Endodermal cell (in vitro differentiated cells): ENCODE measurements around the gene TPTE2. TPM values are rescaled to one million over a fixed set of nuclear protein-coding genes. Genes with fewer than 3 reads are reported as not detected.

Experiments used
- DNase-seq: peaks from one replicate; pipeline ENCODE4 v3.0.0-alpha.2; 2017
- H3K27ac ChIP-seq: 2 replicates; pipeline ENCODE4 v1.5.1; 2013; ENCODE audit warnings: mild to moderate bottlenecking, low read depth, low read length, moderate library complexity
- H3K27me3 ChIP-seq: 2 replicates; pipeline ENCODE4 v1.6.1; 2013; ENCODE audit warnings: mild to moderate bottlenecking, low read length, moderate library complexity; ENCODE audit not compliant: insufficient read depth, control insufficient read depth, poor library complexity, severe bottlenecking
- H3K36me3 ChIP-seq: 2 replicates; pipeline ENCODE4 v1.7.0; 2013; ENCODE audit warnings: mild to moderate bottlenecking, low read length, moderate library complexity; ENCODE audit not compliant: control insufficient read depth, insufficient read depth
- H3K4me1 ChIP-seq: one replicate; pipeline ENCODE4 v1.7.0; 2013; ENCODE audit warnings: low read length; ENCODE audit not compliant: control insufficient read depth, insufficient read depth
- H3K4me3 ChIP-seq: 2 replicates; pipeline ENCODE4 v1.5.1; 2013; ENCODE audit warnings: mild to moderate bottlenecking, low read length, moderate library complexity
- H3K9ac ChIP-seq: 2 replicates; pipeline ENCODE4 v1.6.1; 2013; ENCODE audit warnings: mild to moderate bottlenecking, low read length, moderate library complexity; ENCODE audit not compliant: poor library complexity, severe bottlenecking; ENCODE audit errors: extremely low read depth
- H3K9me3 ChIP-seq: 2 replicates; pipeline ENCODE4 v1.6.1; 2013; ENCODE audit warnings: mild to moderate bottlenecking, low read length, moderate library complexity; ENCODE audit not compliant: control insufficient read depth
- H3K27ac Mint-ChIP-seq: 2 replicates; pipeline ENCODE4 v1.8.0; 2020; ENCODE audit warnings: mixed read lengths
- H3K27me3 Mint-ChIP-seq: 2 replicates; pipeline ENCODE4 v1.8.0; 2021; ENCODE audit warnings: mild to moderate bottlenecking, mixed read lengths; ENCODE audit not compliant: insufficient read depth
- H3K36me3 Mint-ChIP-seq: 2 replicates; pipeline ENCODE4 v1.8.0; 2020; ENCODE audit warnings: low read depth, mixed read lengths
- H3K4me1 Mint-ChIP-seq: 2 replicates; pipeline ENCODE4 v1.8.0; 2020; ENCODE audit warnings: mixed read lengths
- H3K4me3 Mint-ChIP-seq: 2 replicates; pipeline ENCODE4 v1.8.0; 2020; ENCODE audit warnings: mild to moderate bottlenecking, moderate library complexity, mixed read lengths
- H3K9me3 Mint-ChIP-seq: 2 replicates; pipeline ENCODE4 v1.8.0; 2020; ENCODE audit warnings: mild to moderate bottlenecking, mixed read lengths
- CTCF ChIP-seq: fragments of 200-600 bp; sonication (generic); conservative IDR thresholded peaks from 2 replicates; pipeline ENCODE4 v1.5.0; 2021; ENCODE audit warnings: antibody characterized with exemption, mild to moderate bottlenecking
- WGBS, 2 experiments: methylation state at CpG; one replicate each; pipeline versions ENCODE4 v1.1.5 to v1.1.7; 2013; ENCODE audit warnings: missing lambda C conversion rate in 2 of 2, mixed read lengths in 1 of 2; ENCODE audit not compliant: insufficient coverage in 1 of 2, insufficient read length in 1 of 2; 5-methylcytosine and 5-hydroxymethylcytosine counted together
- total RNA-seq, 2 donors: library from RNA; stranded (reverse); fragmentation: NEBNext Ultra II Directional in 1 of 2; extraction: Animal tissue kit (Norgen Biotek cat#: 25700) in 1 of 2; gene quantifications; 2 replicates in 1 of 2; 3 replicates in 1 of 2; pipeline ENCODE4 v1.2.1, GENCODE V29; 2021

Gene TPTE2
- total RNA-seq, 2 donors from 2014 or later = not detected

GRCh38 chr13:19597523-19597922, 36.2 kb upstream of the TPTE2 start:
- Histone ChIP-seq H3K9ac (no peak overlapping the region), H3K4me1 (no peaks in the 10 kb centered on the region), H3K4me3 (no peak overlapping the region), H3K27me3 (peaks cover 16% of the 10 kb centered on the region), H3K9me3 (peaks cover 4% of the 10 kb centered on the region), H3K36me3 (no peaks in the 10 kb centered on the region), H3K27ac (no peak overlapping the region)
- Mint-ChIP-seq H3K27ac (no peak overlapping the region), H3K9me3 (peaks cover 30% of the 10 kb centered on the region), H3K4me1 (no peaks in the 10 kb centered on the region), H3K27me3 (peaks cover 17% of the 10 kb centered on the region), H3K4me3 (no peak overlapping the region), H3K36me3 (no peaks in the 10 kb centered on the region)
- no peak for TF ChIP-seq CTCF
- no peak for DNase-seq
- WGBS, 2 experiments = 84 to 86% methylated on average over 2 to 5 of the region's 5 CpGs

- no peaks in the 10 kb centered on the region for H3K4me1 ChIP-seq
- no peak for TF ChIP-seq CTCF
- WGBS, 2 experiments = 77 to 95% methylated on average over 4 to 6 of the region's 6 CpGs
- Mint-ChIP-seq H3K27me3 (peaks cover 13% of the 10 kb centered on the region), H3K4me1 (no peaks in the 10 kb centered on the region), H3K36me3 (no peaks in the 10 kb centered on the region), H3K4me3 (no peak overlapping the region), H3K27ac (no peak overlapping the region), H3K9me3 (peaks cover 33% of the 10 kb centered on the region)
- peaks cover 8% of the 10 kb centered on the region for H3K9me3 ChIP-seq
- no peak overlapping the region for H3K9ac ChIP-seq
- H3K27ac ChIP-seq = no peak overlapping the region
- H3K27me3 ChIP-seq = peaks cover 11% of the 10 kb centered on the region
- DNase-seq = no peak
- no peaks in the 10 kb centered on the region for H3K36me3 ChIP-seq
- H3K4me3 ChIP-seq = no peak overlapping the region
Observed at GRCh38 chr13:19596960-19597361, 35.6 kb upstream of the TPTE2 start.

DNA sequence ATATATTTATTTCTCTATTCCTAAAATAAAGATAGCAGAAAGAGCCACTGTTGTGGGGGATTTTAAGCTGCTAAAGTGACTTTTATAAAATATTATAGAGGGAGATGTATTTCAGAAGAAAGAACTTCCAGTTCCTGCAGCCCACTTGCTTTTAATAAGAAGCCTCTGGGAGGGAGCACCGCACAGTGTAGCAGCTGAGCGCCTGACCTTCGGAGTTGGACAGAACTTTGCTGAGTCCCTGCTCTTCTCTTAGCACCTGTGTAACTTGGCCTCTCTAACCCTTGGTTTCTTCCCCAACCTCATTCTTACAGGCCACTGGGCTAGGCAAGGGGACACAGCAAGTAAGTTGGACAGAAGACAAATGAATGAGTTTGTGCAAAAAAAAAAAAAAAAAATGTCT, 34.8 kb upstream of the TPTE2 start:
- no peak overlapping the region for H3K4me3 Mint-ChIP-seq
- no peak for DNase-seq
- no peak for TF ChIP-seq CTCF

More for the DNA sequence above, 34.8 kb upstream of the TPTE2 start:
- no peaks in the 10 kb centered on the region for H3K4me1 Mint-ChIP-seq
- Histone ChIP-seq H3K9me3 (peaks cover 10% of the 10 kb centered on the region), H3K27me3 (peaks cover 2% of the 10 kb centered on the region), H3K4me3 (no peak overlapping the region), H3K9ac (no peak overlapping the region), H3K27ac (no peak overlapping the region), H3K4me1 (no peaks in the 10 kb centered on the region), H3K36me3 (no peaks in the 10 kb centered on the region)
- peaks cover 41% of the 10 kb centered on the region for H3K9me3 Mint-ChIP-seq
- WGBS, 2 experiments = 86 to 100% methylated on average over 3 of the region's 3 CpGs
- no peak overlapping the region for H3K27ac Mint-ChIP-seq
- H3K36me3 Mint-ChIP-seq = no peaks in the 10 kb centered on the region
- H3K27me3 Mint-ChIP-seq = peaks cover 8% of the 10 kb centered on the region
